ENCODE results near the gene BTBD9.
A peak's percentile ranks its signal among the peaks of the same experiment; 100 is the strongest.

BTBD9 gene

GRCh38 chr6:38503032-38503773, 136.5 kb downstream of the BTBD9 start:
- no peak for DNase-seq

- DNase-seq: no peak
Measured at GRCh38 chr6:38502423-38502822, 137.3 kb downstream of the BTBD9 start.

GRCh38 chr6:38501931-38502330, 137.8 kb downstream of the BTBD9 start:
- no peak for DNase-seq

GRCh38 chr6:38499529-38500096, 140.1 kb downstream of the BTBD9 start:
- DNase-seq: no peak

- DNase-seq: no peak
Measured at GRCh38 chr6:38498805-38499445, 140.8 kb downstream of the BTBD9 start.

GRCh38 chr6:38498085-38498484, 141.6 kb downstream of the BTBD9 start:
- DNase-seq: no peak

GRCh38 chr6:38497546-38497945, 142.2 kb downstream of the BTBD9 start:
- no peak for DNase-seq

GRCh38 chr6:38495922-38496635, 143.7 kb downstream of the BTBD9 start:
- peak; percentile 16 for DNase-seq

- DNase-seq: no peak
Measured at GRCh38 chr6:38495518-38495917, 144.2 kb downstream of the BTBD9 start.

GRCh38 chr6:38493931-38494547, 145.7 kb downstream of the BTBD9 start:
- DNase-seq: peak; percentile 78

- DNase-seq: no peak
Measured at GRCh38 chr6:38492031-38492430, 147.7 kb downstream of the BTBD9 start.

GRCh38 chr6:38489951-38490350, 149.8 kb downstream of the BTBD9 start:
- no peak for DNase-seq

GRCh38 chr6:38487423-38487822, 152.3 kb downstream of the BTBD9 start:
- DNase-seq: no peak

- DNase-seq: no peak
Measured at GRCh38 chr6:38485488-38485887, 154.2 kb downstream of the BTBD9 start.

- no peak for DNase-seq
Measured at GRCh38 chr6:38484656-38485055, 155.1 kb downstream of the BTBD9 start.

GRCh38 chr6:38483526-38483925, 156.2 kb downstream of the BTBD9 start:
- no peak for DNase-seq

- no peak for DNase-seq
Measured at GRCh38 chr6:38482466-38482865, 157.3 kb downstream of the BTBD9 start.

- no peak for DNase-seq
Measured at GRCh38 chr6:38481851-38482250, 157.9 kb downstream of the BTBD9 start.

GRCh38 chr6:38481211-38481836, 158.4 kb downstream of the BTBD9 start:
- DNase-seq: no peak

- no peak for DNase-seq
Measured at GRCh38 chr6:38480036-38480435, 159.7 kb downstream of the BTBD9 start.

GRCh38 chr6:38479331-38479730, 160.4 kb downstream of the BTBD9 start:
- DNase-seq: no peak

- no peak for DNase-seq
Measured at GRCh38 chr6:38477680-38478260, 162.0 kb downstream of the BTBD9 start.

All from activated naive CD4-positive, alpha-beta T cell treated with Interleukin-2 at 50 U/mL for 16 hours (primary cell).